GM21381 (cell line): ENCODE data around the gene CYTH3.

Experiments
- ATAC-seq: cut with Tn5 transposase; IDR thresholded peaks from one replicate; pipeline ENCODE4 v1.9.1; 2021; ENCODE audit warnings: mild to moderate bottlenecking, moderate library complexity; ENCODE audit not compliant: unreplicated experiment

Gene CYTH3

DNA sequence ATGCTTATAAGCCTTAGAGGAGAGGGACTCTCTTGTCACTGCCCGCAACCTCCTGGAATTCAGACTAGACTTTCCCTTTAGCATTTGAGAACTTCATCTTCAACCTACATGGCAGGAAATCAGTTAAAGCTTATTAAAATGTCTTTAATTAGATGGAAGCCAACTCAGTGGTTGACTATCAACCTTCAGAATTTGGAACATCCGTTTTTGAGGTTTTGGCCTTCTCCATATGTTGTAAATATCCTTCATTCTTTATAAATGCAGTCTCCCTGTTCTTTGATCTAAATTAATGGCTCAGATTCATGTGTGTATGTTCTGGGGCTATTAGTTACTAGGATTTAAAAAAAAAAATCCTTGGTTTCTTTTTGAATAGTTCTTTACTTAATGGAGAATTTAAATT lies 156.2 kb downstream of the CYTH3 start:
- no peak for ATAC-seq
